ENCODE results near the gene KIAA1328. TPM values are rescaled to one million over a fixed set of nuclear protein-coding genes. Genes with fewer than 3 reads are reported as not detected.

KIAA1328 gene
- total RNA-seq, 1 experiment from 2014 or later: 6.2 TPM

GRCh38 chr18:36901277-36901701 is 72.4 kb downstream of the KIAA1328 start:
- no peaks in the 10 kb centered on the region for H3K9me3 ChIP-seq (ENCODE audit: control insufficient read depth, insufficient read depth, low read depth, low read length)
- BruUV-seq (replicated peaks): no TSS peak
- no peak for ATAC-seq

GRCh38 chr18:36903215-36903928 is 74.4 kb downstream of the KIAA1328 start:
- CTCF ChIA-PET: no interaction called here
- no peak for DNase-seq (ENCODE audit: low read depth, low spot score)

More at GRCh38 chr18:36901277-36901701, 72.4 kb downstream of the KIAA1328 start:
- no peaks in the 10 kb centered on the region for H3K27me3 ChIP-seq (ENCODE audit: control insufficient read depth, insufficient read depth, low read length)
- no peak for DNase-seq (ENCODE audit: low read depth, low spot score)
- H3K27ac ChIP-seq (ENCODE audit: low read length): no peak overlapping the region
- intact Hi-C loops (cut with micrococcal nuclease; ENCODE audit: unreplicated experiment): no loop called here
- H3K4me3 ChIP-seq (ENCODE audit: low read depth in 2 of 2, low read length in 2 of 2): no peak overlapping the region
- CTCF ChIA-PET: no interaction called here
- in situ Hi-C loops (cut with HindIII; ENCODE audit: low pct_unique_long_range_greater_than_20kb, low sequenced_read_pairs): no loop called here
- H3K4me1 ChIP-seq (ENCODE audit: control insufficient read depth, insufficient read depth, low read length): no peaks in the 10 kb centered on the region
- POLR2A ChIA-PET: no interaction called here
- TF ChIP-seq SIN3A (IDR thresholded peaks at IDR 0.05; ENCODE audit: borderline replicate concordance, insufficient read depth, low read depth, low read length) (no peak), CTCF (IDR thresholded peaks at IDR 0.05) (no peak), REST (IDR thresholded peaks at IDR 0.05; ENCODE audit: insufficient read depth in 1 of 2, low read depth in 2 of 2, low read length in 1 of 2) (no peak), TCF7L2 (IDR thresholded peaks at IDR 0.05; ENCODE audit: low read depth, low read length) (no peak), POLR2AphosphoS5 (IDR thresholded peaks at IDR 0.05; ENCODE audit: low read depth, low read length) (no peak)
- no peaks in the 10 kb centered on the region for H3K36me3 ChIP-seq (ENCODE audit: control insufficient read depth, insufficient read depth, low read length)

More at GRCh38 chr18:36903215-36903928, 74.4 kb downstream of the KIAA1328 start:
- ATAC-seq: no peak
- no peak overlapping the region for H3K27ac ChIP-seq (ENCODE audit: low read length)
- H3K9me3 ChIP-seq (ENCODE audit: control insufficient read depth, insufficient read depth, low read depth, low read length): no peaks in the 10 kb centered on the region
- H3K27me3 ChIP-seq (ENCODE audit: control insufficient read depth, insufficient read depth, low read length): no peaks in the 10 kb centered on the region
- no TSS peak for BruUV-seq (replicated peaks)
- intact Hi-C loops (cut with micrococcal nuclease; ENCODE audit: unreplicated experiment) (no loop called here), in situ Hi-C loops (cut with HindIII; ENCODE audit: low pct_unique_long_range_greater_than_20kb, low sequenced_read_pairs) (no loop called here)
- TF ChIP-seq POLR2AphosphoS5 (IDR thresholded peaks at IDR 0.05; ENCODE audit: low read depth, low read length): no peak
- TF ChIP-seq TCF7L2 (IDR thresholded peaks at IDR 0.05; ENCODE audit: low read depth, low read length): no peak
- TF ChIP-seq SIN3A (IDR thresholded peaks at IDR 0.05; ENCODE audit: borderline replicate concordance, insufficient read depth, low read depth, low read length): no peak
- no peak for TF ChIP-seq REST (IDR thresholded peaks at IDR 0.05; ENCODE audit: insufficient read depth in 1 of 2, low read depth in 2 of 2, low read length in 1 of 2)
- no peak for TF ChIP-seq CTCF (IDR thresholded peaks at IDR 0.05)
- H3K36me3 ChIP-seq (ENCODE audit: control insufficient read depth, insufficient read depth, low read length): no peaks in the 10 kb centered on the region
- POLR2A ChIA-PET: no interaction called here
- H3K4me3 ChIP-seq (ENCODE audit: low read depth in 2 of 2, low read length in 2 of 2): no peak overlapping the region
- no peaks in the 10 kb centered on the region for H3K4me1 ChIP-seq (ENCODE audit: control insufficient read depth, insufficient read depth, low read length)
